K562 (cell line): ENCODE results near the gene DBNDD1. TPM values are rescaled to one million over a fixed set of nuclear protein-coding genes. Genes with fewer than 3 reads are reported as not detected.

ENCODE experiments used
- BCL6 ChIP-seq: fragments of 250-450 bp; sonication (Bioruptor Pico); IDR thresholded peaks from 2 replicates; pipeline ENCODE4 v1.4.0; 2020
- ETS2 ChIP-seq: IDR thresholded peaks from 2 replicates; pipeline ENCODE4 v1.6.1; 2016; ENCODE audit warnings: borderline replicate concordance, missing genetic modification characterization, mild to moderate bottlenecking, moderate library complexity, missing compliant biosample characterization; ENCODE audit not compliant: poor library complexity, severe bottlenecking
- ETV6 ChIP-seq, 3 experiments: fragments of 150-350 bp in 1 of 3; sonication (generic) in 1 of 3; formaldehyde crosslinking in 1 of 3; IDR thresholded peaks; 2 replicates each; pipeline versions ENCODE4 v1.6.1 to v1.8.0; 2014 to 2022; ENCODE audit warnings: borderline replicate concordance in 2 of 3, low read depth in 2 of 3, antibody characterized with exemption in 1 of 3, low read length in 1 of 3, mild to moderate bottlenecking in 1 of 3, missing genetic modification reagents in 1 of 3
- FOXJ2 ChIP-seq: fragments of 200-800 bp; sonication (Bioruptor generic); IDR thresholded peaks from 2 replicates; pipeline ENCODE4 v1.6.1; 2016; ENCODE audit warnings: missing genetic modification characterization, missing compliant biosample characterization
- PTTG1 ChIP-seq: fragments of 450-650 bp; IDR thresholded peaks from 2 replicates; pipeline ENCODE4 v1.6.1; 2016; ENCODE audit warnings: low read depth, mild to moderate bottlenecking, missing genetic modification characterization, missing compliant biosample characterization
- RBM22 ChIP-seq: fragments of 200-400 bp; formaldehyde crosslinking; IDR thresholded peaks from 2 replicates; pipeline ENCODE4 v1.6.1; 2018; ENCODE audit warnings: low read length, low read depth; ENCODE audit not compliant: poor library complexity, severe bottlenecking
- RFX7 ChIP-seq: fragments of 250-450 bp; sonication (Bioruptor Pico); IDR thresholded peaks from 2 replicates; pipeline ENCODE4 v1.5.1; 2021; ENCODE audit warnings: mild to moderate bottlenecking
- SMARCB1 ChIP-seq: IDR thresholded peaks from 2 replicates; pipeline ENCODE4 v1.6.1; 2011; ENCODE audit warnings: improper control_type of control experiment, low read depth; ENCODE audit not compliant: insufficient read length
- TFAM ChIP-seq: fragments of 250-450 bp; sonication (Bioruptor Pico); conservative IDR thresholded peaks from 2 replicates; pipeline ENCODE4 v1.5.0; 2021; ENCODE audit warnings: mild to moderate bottlenecking, moderate library complexity
- ZNF24 ChIP-seq: fragments of 450-650 bp; IDR thresholded peaks from 2 replicates; pipeline ENCODE4 v1.6.1; 2016
- ZNF316 ChIP-seq: fragments of 450-650 bp; IDR thresholded peaks from 2 replicates; pipeline ENCODE4 v1.6.1; 2016
- ZNF445 ChIP-seq: fragments of 250-450 bp; sonication (Bioruptor Pico); IDR thresholded peaks from 2 replicates; pipeline ENCODE4 v1.4.0; 2020; ENCODE audit warnings: low read depth, mild to moderate bottlenecking, moderate library complexity
- ZNF77 ChIP-seq: fragments of 250-450 bp; sonication (Bioruptor Pico); IDR thresholded peaks from 2 replicates; pipeline ENCODE4 v1.5.0; 2020
- polyA plus RNA-seq, 8 experiments: library from polyadenylated mRNA; depleted of rRNA in 4 of 8; stranded (reverse) in 5 of 8; unstranded in 3 of 8; fragments of >200 nt; fragmentation: Nextera tagmentation in 2 of 8; fragmentation: Illumina TruSeq in 1 of 8; extraction: Ambion mirVana in 2 of 8; extraction: Trizol in 1 of 8; gene quantifications; 2 replicates each; pipeline versions ENCODE4 v1.2.1 to v1.2.3, GENCODE V29; 2011 to 2014; ENCODE audit warnings: inconsistent platforms in 1 of 8, missing spikeins in 1 of 8
- total RNA-seq, 7 experiments: library from RNA; depleted of rRNA in 6 of 7; stranded (reverse); fragments of >200 nt in 6 of 7; fragmentation: Illumina TruSeq in 2 of 7; extraction: Trizol in 2 of 7; gene quantifications; 2 replicates each; pipeline versions ENCODE4 v1.2.1 to v1.2.3, GENCODE V29; 2011 to 2021; ENCODE audit warnings: low replicate concordance in 1 of 7
- TF ChIP-seq, protein P1 (sequence below): IDR thresholded peaks from 3 replicates; pipeline ENCODE4 v1.6.1; 2011; ENCODE audit warnings: borderline replicate concordance, mild to moderate bottlenecking; ENCODE audit not compliant: insufficient read length, insufficient read depth
- TF ChIP-seq, protein P2 (sequence below): IDR thresholded peaks from 2 replicates; pipeline ENCODE4 v1.6.1; 2011; ENCODE audit not compliant: insufficient read length; ENCODE audit errors: extremely low read depth
- TF ChIP-seq, protein P3 (sequence below), 2 experiments: IDR thresholded peaks; 2 replicates each; pipeline ENCODE4 v1.6.1; 2011; ENCODE audit warnings: borderline replicate concordance in 1 of 2, control low read depth in 1 of 2, low read depth in 1 of 2, low read length in 1 of 2, mild to moderate bottlenecking in 1 of 2, mixed read lengths in 1 of 2, moderate library complexity in 1 of 2; ENCODE audit not compliant: insufficient read depth in 1 of 2, insufficient read length in 1 of 2, poor library complexity in 1 of 2, severe bottlenecking in 1 of 2; ENCODE audit errors: extremely low read depth in 1 of 2
- TF ChIP-seq, protein P4 (sequence below): fragments of 150-350 bp; conservative IDR thresholded peaks from 2 replicates; pipeline ENCODE4 v1.6.1; 2014; ENCODE audit warnings: low read length
- TF ChIP-seq, protein P5 (sequence below): sonication (generic); formaldehyde crosslinking; IDR thresholded peaks from 2 replicates; pipeline ENCODE4 v1.9.0; 2022; ENCODE audit warnings: mild to moderate bottlenecking, missing genetic modification reagents
- TF ChIP-seq, protein P6 (sequence below): fragments of 250-450 bp; sonication (Bioruptor Pico); IDR thresholded peaks from 2 replicates; pipeline ENCODE4 v1.5.1; 2021; ENCODE audit warnings: mild to moderate bottlenecking

DBNDD1 gene
- total and polyA plus RNA-seq, 9 of the 15 experiments (the other 6 are each of a cell fraction or from before 2014, with no cell fraction given): 0.55 to 13.0 (median 5.8) TPM

DNA sequence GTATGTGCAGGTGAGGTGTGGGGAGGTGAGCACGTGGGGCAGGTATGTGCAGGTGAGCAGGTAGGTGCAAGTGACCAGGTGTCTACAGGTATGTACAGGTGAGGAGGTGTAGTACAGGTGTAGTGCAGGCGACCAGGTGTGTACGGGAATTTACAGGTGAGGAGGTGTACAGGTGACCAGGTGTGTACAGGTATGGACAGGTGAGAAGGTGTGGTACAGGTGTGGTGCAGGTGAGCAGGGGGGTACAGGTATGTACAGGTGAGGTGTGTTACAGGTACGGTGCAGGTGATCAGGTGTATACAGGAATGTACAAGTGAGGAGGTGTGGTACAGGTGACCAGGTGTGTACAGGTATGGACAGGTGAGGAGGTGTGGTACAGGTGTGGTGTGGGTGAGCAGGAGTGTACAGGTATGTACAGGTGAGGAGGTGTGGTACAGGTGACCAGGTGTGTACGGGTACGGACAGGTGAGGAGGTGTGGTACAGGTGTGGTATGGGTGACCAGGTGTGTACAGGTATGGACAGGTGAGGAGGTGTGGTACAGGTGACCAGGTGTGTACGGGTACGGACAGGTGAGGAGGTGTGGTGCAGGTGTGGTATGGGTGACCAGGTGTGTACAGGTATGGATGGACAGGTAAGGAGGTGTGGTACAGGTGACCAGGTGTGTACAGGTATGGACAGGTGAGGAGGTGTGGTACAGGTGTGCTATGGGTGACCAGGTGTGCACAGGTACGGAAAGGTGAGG lies 12.8 kb upstream of the DBNDD1 start (continued):
- TF ChIP-seq ETV6 (IDR thresholded peaks at IDR 0.05; ENCODE audit: borderline replicate concordance in 1 of 2, low read depth in 2 of 2, low read length in 1 of 2) (no peak), ETV6 (CRISPR knock-in tag; IDR thresholded peaks at IDR 0.05; ENCODE audit: borderline replicate concordance) (no peak), PTTG1 (no peak), RFX7 (CRISPR knock-in tag) (no peak), RBM22 (no peak), ZNF316 (no peak), ZNF77 (CRISPR knock-in tag) (no peak), FOXJ2 (tag) (no peak), ZNF445 (CRISPR knock-in tag) (no peak), SMARCB1 (no peak), ETS2 (tag) (no peak), TFAM (CRISPR knock-in tag) (no peak), ZNF24 (no peak), BCL6 (CRISPR knock-in tag) (no peak)
- TF ChIP-seq, protein P1, sequence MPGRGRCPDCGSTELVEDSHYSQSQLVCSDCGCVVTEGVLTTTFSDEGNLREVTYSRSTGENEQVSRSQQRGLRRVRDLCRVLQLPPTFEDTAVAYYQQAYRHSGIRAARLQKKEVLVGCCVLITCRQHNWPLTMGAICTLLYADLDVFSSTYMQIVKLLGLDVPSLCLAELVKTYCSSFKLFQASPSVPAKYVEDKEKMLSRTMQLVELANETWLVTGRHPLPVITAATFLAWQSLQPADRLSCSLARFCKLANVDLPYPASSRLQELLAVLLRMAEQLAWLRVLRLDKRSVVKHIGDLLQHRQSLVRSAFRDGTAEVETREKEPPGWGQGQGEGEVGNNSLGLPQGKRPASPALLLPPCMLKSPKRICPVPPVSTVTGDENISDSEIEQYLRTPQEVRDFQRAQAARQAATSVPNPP: no peak
- TF ChIP-seq, protein P2, sequence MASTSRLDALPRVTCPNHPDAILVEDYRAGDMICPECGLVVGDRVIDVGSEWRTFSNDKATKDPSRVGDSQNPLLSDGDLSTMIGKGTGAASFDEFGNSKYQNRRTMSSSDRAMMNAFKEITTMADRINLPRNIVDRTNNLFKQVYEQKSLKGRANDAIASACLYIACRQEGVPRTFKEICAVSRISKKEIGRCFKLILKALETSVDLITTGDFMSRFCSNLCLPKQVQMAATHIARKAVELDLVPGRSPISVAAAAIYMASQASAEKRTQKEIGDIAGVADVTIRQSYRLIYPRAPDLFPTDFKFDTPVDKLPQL: no peak
- TF ChIP-seq, protein P3, sequence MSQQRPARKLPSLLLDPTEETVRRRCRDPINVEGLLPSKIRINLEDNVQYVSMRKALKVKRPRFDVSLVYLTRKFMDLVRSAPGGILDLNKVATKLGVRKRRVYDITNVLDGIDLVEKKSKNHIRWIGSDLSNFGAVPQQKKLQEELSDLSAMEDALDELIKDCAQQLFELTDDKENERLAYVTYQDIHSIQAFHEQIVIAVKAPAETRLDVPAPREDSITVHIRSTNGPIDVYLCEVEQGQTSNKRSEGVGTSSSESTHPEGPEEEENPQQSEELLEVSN (IDR thresholded peaks at IDR 0.05; ENCODE audit: borderline replicate concordance in 1 of 2, extremely low read depth in 1 of 2, insufficient read depth in 1 of 2, insufficient read length in 1 of 2, low read depth in 1 of 2, low read length in 1 of 2, poor library complexity in 1 of 2, severe bottlenecking in 1 of 2): no peak
- TF ChIP-seq, protein P4, sequence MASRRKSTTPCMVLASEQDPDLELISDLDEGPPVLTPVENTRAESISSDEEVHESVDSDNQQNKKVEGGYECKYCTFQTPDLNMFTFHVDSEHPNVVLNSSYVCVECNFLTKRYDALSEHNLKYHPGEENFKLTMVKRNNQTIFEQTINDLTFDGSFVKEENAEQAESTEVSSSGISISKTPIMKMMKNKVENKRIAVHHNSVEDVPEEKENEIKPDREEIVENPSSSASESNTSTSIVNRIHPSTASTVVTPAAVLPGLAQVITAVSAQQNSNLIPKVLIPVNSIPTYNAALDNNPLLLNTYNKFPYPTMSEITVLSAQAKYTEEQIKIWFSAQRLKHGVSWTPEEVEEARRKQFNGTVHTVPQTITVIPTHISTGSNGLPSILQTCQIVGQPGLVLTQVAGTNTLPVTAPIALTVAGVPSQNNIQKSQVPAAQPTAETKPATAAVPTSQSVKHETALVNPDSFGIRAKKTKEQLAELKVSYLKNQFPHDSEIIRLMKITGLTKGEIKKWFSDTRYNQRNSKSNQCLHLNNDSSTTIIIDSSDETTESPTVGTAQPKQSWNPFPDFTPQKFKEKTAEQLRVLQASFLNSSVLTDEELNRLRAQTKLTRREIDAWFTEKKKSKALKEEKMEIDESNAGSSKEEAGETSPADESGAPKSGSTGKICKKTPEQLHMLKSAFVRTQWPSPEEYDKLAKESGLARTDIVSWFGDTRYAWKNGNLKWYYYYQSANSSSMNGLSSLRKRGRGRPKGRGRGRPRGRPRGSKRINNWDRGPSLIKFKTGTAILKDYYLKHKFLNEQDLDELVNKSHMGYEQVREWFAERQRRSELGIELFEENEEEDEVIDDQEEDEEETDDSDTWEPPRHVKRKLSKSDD: no peak
- TF ChIP-seq, protein P5, sequence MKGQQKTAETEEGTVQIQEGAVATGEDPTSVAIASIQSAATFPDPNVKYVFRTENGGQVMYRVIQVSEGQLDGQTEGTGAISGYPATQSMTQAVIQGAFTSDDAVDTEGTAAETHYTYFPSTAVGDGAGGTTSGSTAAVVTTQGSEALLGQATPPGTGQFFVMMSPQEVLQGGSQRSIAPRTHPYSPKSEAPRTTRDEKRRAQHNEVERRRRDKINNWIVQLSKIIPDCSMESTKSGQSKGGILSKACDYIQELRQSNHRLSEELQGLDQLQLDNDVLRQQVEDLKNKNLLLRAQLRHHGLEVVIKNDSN (CRISPR knock-in tag): no peak
- TF ChIP-seq, protein P6, sequence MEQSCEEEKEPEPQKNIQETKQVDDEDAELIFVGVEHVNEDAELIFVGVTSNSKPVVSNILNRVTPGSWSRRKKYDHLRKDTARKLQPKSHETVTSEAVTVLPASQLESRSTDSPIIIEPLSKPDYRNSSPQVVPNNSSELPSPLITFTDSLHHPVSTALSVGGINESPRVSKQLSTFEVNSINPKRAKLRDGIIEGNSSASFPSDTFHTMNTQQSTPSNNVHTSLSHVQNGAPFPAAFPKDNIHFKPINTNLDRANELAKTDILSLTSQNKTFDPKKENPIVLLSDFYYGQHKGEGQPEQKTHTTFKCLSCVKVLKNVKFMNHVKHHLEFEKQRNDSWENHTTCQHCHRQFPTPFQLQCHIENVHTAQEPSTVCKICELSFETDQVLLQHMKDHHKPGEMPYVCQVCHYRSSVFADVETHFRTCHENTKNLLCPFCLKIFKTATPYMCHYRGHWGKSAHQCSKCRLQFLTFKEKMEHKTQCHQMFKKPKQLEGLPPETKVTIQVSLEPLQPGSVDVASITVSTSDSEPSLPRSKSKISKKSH (CRISPR knock-in tag): no peak
